SJCRH30 (cell line): ENCODE measurements around the gene SLC44A4. TPM values are rescaled to one million over a fixed set of nuclear protein-coding genes. Genes with fewer than 3 reads are reported as not detected.
"Not testable (repeated sequence)": the region's sequence is repeated elsewhere in the genome, so short reads cannot be mapped to it uniquely, and the experiment has no call there.

Experiments used
- DNase-seq, 2 experiments: peaks; one replicate each; pipeline ENCODE4 v3.0.0-alpha.2; 2015 to 2020
- H3K27ac ChIP-seq: fragments of 250-450 bp; sonication (Bioruptor Pico); 2 replicates; pipeline ENCODE4 v1.5.1; 2020; ENCODE audit warnings: mild to moderate bottlenecking, moderate library complexity
- H3K27me3 ChIP-seq: fragments of 250-450 bp; sonication (Bioruptor Pico); 2 replicates; pipeline ENCODE4 v1.5.1; 2020; ENCODE audit warnings: mild to moderate bottlenecking, moderate library complexity
- H3K36me3 ChIP-seq: fragments of 250-450 bp; sonication (Bioruptor Pico); 2 replicates; pipeline ENCODE4 v1.5.1; 2020; ENCODE audit warnings: mild to moderate bottlenecking, moderate library complexity
- H3K4me1 ChIP-seq: fragments of 250-450 bp; sonication (Bioruptor Pico); 2 replicates; pipeline ENCODE4 v1.5.1; 2020; ENCODE audit warnings: mild to moderate bottlenecking, moderate library complexity
- H3K4me3 ChIP-seq: fragments of 250-450 bp; sonication (Bioruptor Pico); 2 replicates; pipeline ENCODE4 v1.5.1; 2020; ENCODE audit warnings: mild to moderate bottlenecking, moderate library complexity
- H3K9me3 ChIP-seq: fragments of 250-450 bp; sonication (Bioruptor Pico); replicated peaks from 2 replicates; pipeline ENCODE4 v1.5.1; 2020; ENCODE audit warnings: mild to moderate bottlenecking, moderate library complexity
- total RNA-seq: library from RNA; depleted of rRNA; stranded (reverse); fragments of >200 nt; shearing (Covaris generic); gene quantifications from 2 replicates; pipeline ENCODE4 v1.2.3, GENCODE V29; 2014

Gene SLC44A4
- total RNA-seq, 1 experiment from 2014 or later: 0.12 TPM

DNA sequence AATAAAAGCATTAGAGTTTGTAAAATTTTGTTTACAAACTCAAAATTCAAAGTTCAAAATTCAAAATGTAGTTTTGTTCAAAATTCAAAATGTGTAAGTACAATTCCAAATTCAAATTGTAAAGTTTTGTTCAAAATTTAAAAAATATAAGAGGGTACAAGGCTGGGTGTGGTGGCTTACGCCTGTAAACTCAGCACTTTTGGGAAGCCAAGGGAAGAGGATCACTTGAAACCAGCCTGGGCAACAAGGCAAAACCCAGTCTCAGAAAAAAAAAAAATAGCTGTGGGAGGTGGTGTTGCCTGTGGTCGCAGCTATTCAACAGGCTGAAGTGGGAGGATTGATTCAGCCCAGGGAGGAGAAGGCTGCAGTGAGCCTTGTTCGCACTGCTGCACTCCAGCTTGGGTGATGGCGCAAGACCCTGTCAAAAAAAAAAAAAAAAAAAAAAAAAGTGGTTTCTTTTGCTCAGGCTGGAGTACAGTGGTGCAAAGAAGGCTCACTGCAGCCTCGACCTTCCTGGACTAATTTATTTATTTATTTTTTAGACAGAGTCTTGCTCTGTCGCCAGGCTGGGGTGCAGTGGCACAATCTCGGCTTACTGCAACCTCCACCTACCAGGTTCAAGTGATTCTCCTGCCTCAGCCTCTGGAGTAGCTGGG lies 28.5 kb upstream of the SLC44A4 start:
- no peak overlapping the region for H3K4me3 ChIP-seq
- H3K27ac ChIP-seq: no peak overlapping the region
- no peaks in the 10 kb centered on the region for H3K4me1 ChIP-seq
- no peaks in the 10 kb centered on the region for H3K36me3 ChIP-seq
- no peak for DNase-seq
- no peaks in the 10 kb centered on the region for H3K9me3 ChIP-seq
- H3K27me3 ChIP-seq: no peaks in the 10 kb centered on the region

- not testable (repeated sequence) for DNase-seq, H3K4me1 ChIP-seq, H3K4me3 ChIP-seq, H3K27me3 ChIP-seq, H3K27ac ChIP-seq, H3K9me3 ChIP-seq, H3K36me3 ChIP-seq
These were observed 27.9 kb upstream of the SLC44A4 start for GRCh38 chr6:31906727-31907126.

GRCh38 chr6:31906122-31906521 lies 27.3 kb upstream of the SLC44A4 start:
- H3K4me1 ChIP-seq: no peaks in the 10 kb centered on the region
- no peak for DNase-seq
- H3K36me3 ChIP-seq: no peaks in the 10 kb centered on the region
- H3K4me3 ChIP-seq: no peak overlapping the region
- H3K9me3 ChIP-seq: no peaks in the 10 kb centered on the region
- H3K27me3 ChIP-seq: no peaks in the 10 kb centered on the region
- H3K27ac ChIP-seq: no peak overlapping the region

- H3K9me3 ChIP-seq: no peaks in the 10 kb centered on the region
- H3K4me1 ChIP-seq: no peaks in the 10 kb centered on the region
- no peak overlapping the region for H3K27ac ChIP-seq
- no peak for DNase-seq
- no peaks in the 10 kb centered on the region for H3K36me3 ChIP-seq
- no peaks in the 10 kb centered on the region for H3K27me3 ChIP-seq
- H3K4me3 ChIP-seq: no peak overlapping the region
These were observed 26.2 kb upstream of the SLC44A4 start for GRCh38 chr6:31905041-31905440.

GRCh38 chr6:31903957-31904356 lies 25.2 kb upstream of the SLC44A4 start:
- no peaks in the 10 kb centered on the region for H3K9me3 ChIP-seq
- H3K27me3 ChIP-seq: no peaks in the 10 kb centered on the region
- no peak overlapping the region for H3K27ac ChIP-seq
- H3K4me1 ChIP-seq: no peaks in the 10 kb centered on the region
- no peaks in the 10 kb centered on the region for H3K36me3 ChIP-seq
- no peak for DNase-seq
- no peak overlapping the region for H3K4me3 ChIP-seq

GRCh38 chr6:31901953-31902643 lies 23.3 kb upstream of the SLC44A4 start, which contains the start of gene ZBTB12:
Gene ZBTB12 (minus strand): TSS chr6:31902086. CDS start chr6:31901305, 781 bp downstream.
- no peaks in the 10 kb centered on the region for H3K9me3 ChIP-seq
- peak within 1 kb of the TSS; percentile 58 for H3K4me3 ChIP-seq
- no peaks in the 10 kb centered on the region for H3K27me3 ChIP-seq
- no peaks in the 10 kb centered on the region for H3K36me3 ChIP-seq
- peak; percentile 93 to 94 for DNase-seq
- H3K27ac ChIP-seq: no peak within 1 kb of the TSS
- no peaks in the 10 kb centered on the region for H3K4me1 ChIP-seq

GRCh38 chr6:31901415-31901952 lies 22.7 kb upstream of the SLC44A4 start:
- H3K36me3 ChIP-seq: no peaks in the 10 kb centered on the region
- no peaks in the 10 kb centered on the region for H3K4me1 ChIP-seq
- no peak overlapping the region for H3K27ac ChIP-seq
- no peaks in the 10 kb centered on the region for H3K9me3 ChIP-seq
- H3K4me3 ChIP-seq: peak overlapping the region; percentile 58
- DNase-seq: peak; percentile 54 to 55
- H3K27me3 ChIP-seq: no peaks in the 10 kb centered on the region

- H3K27ac ChIP-seq: no peak overlapping the region
- H3K4me1 ChIP-seq: no peaks in the 10 kb centered on the region
- peaks cover 3% of the 10 kb centered on the region for H3K36me3 ChIP-seq
- H3K9me3 ChIP-seq: no peaks in the 10 kb centered on the region
- no peaks in the 10 kb centered on the region for H3K27me3 ChIP-seq
- H3K4me3 ChIP-seq: peak overlapping the region; percentile 58
- no peak for DNase-seq
These were observed 22.2 kb upstream of the SLC44A4 start for GRCh38 chr6:31900917-31901414.

- DNase-seq: no peak
- no peak overlapping the region for H3K27ac ChIP-seq
These were observed 21.3 kb upstream of the SLC44A4 start for GRCh38 chr6:31899882-31900722.

DNA sequence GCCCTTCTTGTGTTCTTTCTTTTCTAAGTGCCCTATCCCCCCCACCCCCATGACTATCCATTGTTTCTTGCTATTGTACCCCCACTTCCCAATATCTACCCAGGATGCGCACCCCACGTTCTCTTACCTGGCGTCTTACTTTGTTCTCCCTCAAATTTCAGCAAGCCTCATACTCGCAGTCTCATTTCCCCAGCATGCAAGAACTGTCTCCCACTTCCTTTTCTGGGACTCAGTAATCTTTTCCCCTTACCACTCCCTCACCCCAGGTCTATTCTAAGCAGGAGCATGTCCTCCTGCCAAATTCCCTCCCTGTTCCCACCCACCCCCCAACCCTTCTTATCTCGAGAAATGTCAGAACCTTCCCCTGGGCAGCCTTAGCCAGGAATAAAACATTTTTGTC lies 20.4 kb upstream of the SLC44A4 start:
- Histone ChIP-seq H3K9me3 (no peaks in the 10 kb centered on the region), H3K36me3 (peaks cover 19% of the 10 kb centered on the region), H3K27me3 (no peaks in the 10 kb centered on the region), H3K4me3 (no peak overlapping the region), H3K27ac (no peak overlapping the region), H3K4me1 (no peaks in the 10 kb centered on the region)
- no peak for DNase-seq

More at GRCh38 chr6:31899882-31900722, 21.3 kb upstream of the SLC44A4 start:
- Histone ChIP-seq H3K27me3 (no peaks in the 10 kb centered on the region), H3K36me3 (peaks cover 11% of the 10 kb centered on the region), H3K4me1 (no peaks in the 10 kb centered on the region), H3K4me3 (no peak overlapping the region), H3K9me3 (no peaks in the 10 kb centered on the region)

DNA sequence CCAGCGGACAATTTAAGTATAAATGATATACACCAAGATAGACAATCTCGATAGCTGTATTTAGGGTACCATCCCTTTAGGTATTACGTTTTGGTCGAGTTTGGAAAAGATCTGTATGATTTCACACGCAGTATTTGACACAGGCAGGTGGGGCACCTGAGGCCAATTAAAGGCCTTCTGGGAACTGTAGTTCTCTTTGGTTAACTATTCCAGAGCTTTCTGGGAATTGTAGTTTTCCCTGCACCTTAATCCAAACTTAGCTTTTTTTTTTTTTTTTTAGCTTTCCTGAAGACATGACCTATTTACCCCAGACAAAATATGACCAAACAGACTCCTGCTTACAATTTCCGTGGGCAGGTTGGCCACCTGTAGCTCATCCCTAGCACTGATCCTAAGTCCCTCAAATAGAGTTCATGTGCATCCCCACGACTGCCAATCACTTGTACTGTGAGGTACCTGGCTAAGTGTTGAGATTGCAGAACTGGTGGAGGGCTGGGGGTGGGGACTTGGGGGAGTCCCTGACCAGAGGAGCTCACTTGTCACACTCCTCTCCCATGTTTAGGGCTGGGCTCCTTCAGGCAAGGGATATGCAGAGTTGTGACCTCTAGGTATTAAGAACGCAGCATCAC lies 19.7 kb upstream of the SLC44A4 start:
- Histone ChIP-seq H3K4me3 (peak overlapping the region; percentile 92), H3K27ac (peak overlapping the region; percentile 32), H3K9me3 (no peaks in the 10 kb centered on the region), H3K36me3 (peaks cover 22% of the 10 kb centered on the region), H3K27me3 (no peaks in the 10 kb centered on the region), H3K4me1 (no peaks in the 10 kb centered on the region)
- DNase-seq: peak in 1 of 2 experiments; percentile 50

GRCh38 chr6:31897612-31898382 lies 19.0 kb upstream of the SLC44A4 start, which contains the start of gene EHMT2:
Gene EHMT2 (minus strand): TSS chr6:31897698. CDS start chr6:31897677, 21 bp downstream.
- H3K4me3 ChIP-seq: peak within 1 kb of the TSS; percentile 92
- H3K27ac ChIP-seq: peak within 1 kb of the TSS; percentile 32
- H3K4me1 ChIP-seq: no peaks in the 10 kb centered on the region
- peaks cover 28% of the 10 kb centered on the region for H3K36me3 ChIP-seq
- H3K27me3 ChIP-seq: no peaks in the 10 kb centered on the region
- peak; percentile 79 to 83 for DNase-seq
- H3K9me3 ChIP-seq: no peaks in the 10 kb centered on the region

DNA sequence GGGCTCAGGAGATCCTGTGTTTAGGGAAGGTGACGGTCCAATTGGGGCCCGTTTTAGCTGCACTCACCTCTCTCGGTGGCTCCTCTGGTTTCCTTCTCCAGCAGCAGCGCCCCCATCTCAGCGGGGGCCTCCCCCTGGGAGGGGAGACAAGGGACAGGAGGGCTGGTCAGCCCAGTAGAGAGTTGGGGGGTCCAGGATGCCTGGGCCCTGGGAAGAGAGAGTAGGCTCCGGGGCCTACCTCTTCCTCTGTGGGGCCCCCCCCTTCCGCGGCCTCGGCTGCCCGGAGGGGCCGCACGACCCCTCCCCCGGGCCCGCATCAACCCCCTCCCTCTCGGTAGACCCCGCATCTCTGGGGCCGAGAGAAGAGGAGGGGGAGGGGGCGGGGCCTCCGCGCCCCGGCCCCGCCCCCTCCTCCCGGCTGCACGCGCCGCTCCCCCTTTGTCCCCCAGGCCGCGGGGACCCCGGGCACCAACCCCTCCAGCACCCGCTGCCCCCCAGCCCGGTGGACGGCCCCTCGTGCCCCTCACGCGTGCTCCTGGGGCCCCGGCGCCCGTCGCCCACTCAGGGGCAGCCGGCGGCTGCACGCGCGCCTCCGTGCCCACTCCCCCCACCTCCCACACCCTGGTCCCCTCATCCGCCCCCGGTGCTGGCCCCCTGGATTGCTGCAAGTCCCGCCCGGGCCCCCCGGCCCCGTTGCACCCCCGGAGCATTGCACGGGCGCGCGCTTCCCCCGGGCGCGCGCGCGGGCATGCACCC lies 18.2 kb upstream of the SLC44A4 start:
- H3K4me1 ChIP-seq: no peaks in the 10 kb centered on the region
- DNase-seq: no peak
- no peaks in the 10 kb centered on the region for H3K9me3 ChIP-seq
- peaks cover 31% of the 10 kb centered on the region for H3K36me3 ChIP-seq
- no peak overlapping the region; the same call in 1 of the 2 replicates for H3K27ac ChIP-seq
- H3K4me3 ChIP-seq: peak overlapping the region; percentile 92
- H3K27me3 ChIP-seq: no peaks in the 10 kb centered on the region
